Thyroid gland (tissue), 4 donors: ENCODE data around the gene DDC.

Source experiments
- CTCF ChIP-seq, 6 experiments: fragments of 200-600 bp in 3 of 6; fragments of 450-650 bp in 3 of 6; sonication (generic) in 3 of 6; IDR thresholded peaks; one replicate each; pipeline ENCODE4 v1.5.1; 2016 to 2019; ENCODE audit warnings: antibody characterized with exemption in 6 of 6, mild to moderate bottlenecking in 2 of 6, inconsistent platforms in 1 of 6, moderate library complexity in 1 of 6
- POLR2A ChIP-seq, 2 donors: fragments of 450-650 bp; IDR thresholded peaks; one replicate each; pipeline ENCODE4 v1.6.1; 2017; ENCODE audit warnings: antibody characterized with exemption in 2 of 2, mild to moderate bottlenecking in 2 of 2, moderate library complexity in 1 of 2

- TF ChIP-seq CTCF (IDR thresholded peaks at IDR 0.05) (no peak), POLR2A (IDR thresholded peaks at IDR 0.05) (no peak)
These were observed 56.7 kb downstream of the DDC start for GRCh38 chr7:50508471-50508943.
